ENCODE measurements around the gene ATXN7.

The ATXN7 gene, protein sequence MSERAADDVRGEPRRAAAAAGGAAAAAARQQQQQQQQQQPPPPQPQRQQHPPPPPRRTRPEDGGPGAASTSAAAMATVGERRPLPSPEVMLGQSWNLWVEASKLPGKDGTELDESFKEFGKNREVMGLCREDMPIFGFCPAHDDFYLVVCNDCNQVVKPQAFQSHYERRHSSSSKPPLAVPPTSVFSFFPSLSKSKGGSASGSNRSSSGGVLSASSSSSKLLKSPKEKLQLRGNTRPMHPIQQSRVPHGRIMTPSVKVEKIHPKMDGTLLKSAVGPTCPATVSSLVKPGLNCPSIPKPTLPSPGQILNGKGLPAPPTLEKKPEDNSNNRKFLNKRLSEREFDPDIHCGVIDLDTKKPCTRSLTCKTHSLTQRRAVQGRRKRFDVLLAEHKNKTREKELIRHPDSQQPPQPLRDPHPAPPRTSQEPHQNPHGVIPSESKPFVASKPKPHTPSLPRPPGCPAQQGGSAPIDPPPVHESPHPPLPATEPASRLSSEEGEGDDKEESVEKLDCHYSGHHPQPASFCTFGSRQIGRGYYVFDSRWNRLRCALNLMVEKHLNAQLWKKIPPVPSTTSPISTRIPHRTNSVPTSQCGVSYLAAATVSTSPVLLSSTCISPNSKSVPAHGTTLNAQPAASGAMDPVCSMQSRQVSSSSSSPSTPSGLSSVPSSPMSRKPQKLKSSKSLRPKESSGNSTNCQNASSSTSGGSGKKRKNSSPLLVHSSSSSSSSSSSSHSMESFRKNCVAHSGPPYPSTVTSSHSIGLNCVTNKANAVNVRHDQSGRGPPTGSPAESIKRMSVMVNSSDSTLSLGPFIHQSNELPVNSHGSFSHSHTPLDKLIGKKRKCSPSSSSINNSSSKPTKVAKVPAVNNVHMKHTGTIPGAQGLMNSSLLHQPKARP
- total RNA-seq: 145 to 221 reads per million in 2 donors

DNA sequence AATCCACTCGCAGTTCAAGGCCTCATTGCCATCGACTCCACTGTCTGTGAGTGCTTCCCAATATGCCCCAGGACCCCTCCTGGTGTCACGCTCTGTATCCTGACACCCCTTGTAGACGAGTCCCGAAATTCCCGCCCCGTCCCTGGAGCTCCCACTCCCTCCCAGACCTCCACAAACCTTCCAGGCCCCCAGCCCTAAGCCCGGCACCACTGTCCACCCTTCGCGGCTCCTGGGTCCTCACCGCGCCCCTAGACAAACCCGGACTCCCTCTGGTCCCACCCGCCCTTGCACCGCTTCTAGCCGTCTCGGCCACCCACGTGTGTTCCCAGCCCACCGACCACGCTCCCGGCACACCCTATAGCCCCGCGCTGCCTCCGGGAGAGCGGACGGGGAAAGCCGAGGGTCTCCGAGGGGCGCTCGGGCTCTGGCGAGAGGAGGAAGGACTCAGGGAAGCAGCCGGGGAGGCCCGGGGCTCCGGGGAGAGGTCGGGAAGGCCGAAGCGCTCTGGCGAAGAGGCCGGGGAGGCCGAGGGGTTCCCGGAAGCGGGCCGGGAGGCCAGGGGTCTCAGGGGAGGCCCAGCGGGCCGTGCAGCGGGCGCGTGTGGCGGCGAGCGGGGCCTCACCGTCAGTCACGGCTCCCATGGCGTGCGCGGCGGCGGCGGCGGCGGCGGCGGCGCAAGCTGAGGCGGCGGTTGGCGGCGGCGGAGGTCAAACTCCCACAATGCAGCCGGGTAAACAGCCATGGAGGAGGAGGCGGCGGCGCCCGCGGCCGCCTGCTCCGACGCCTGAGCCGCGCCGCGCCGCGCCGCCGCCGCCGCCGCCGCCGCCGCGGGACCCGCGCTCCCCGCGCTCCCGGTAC is at the start of gene ATXN7, which contains the start of gene THOC7:
Gene ATXN7, plus strand, starts transcription at position 718 of the 858 bp plus-strand sequence. CDS start 48,732 bp downstream, outside the sequence.
Gene THOC7, minus strand, starts transcription at position 656 of the 858 bp plus-strand sequence. Its CDS starts 15 bp downstream, at position 641.
- DNase-seq: peak; percentile 66

DNA sequence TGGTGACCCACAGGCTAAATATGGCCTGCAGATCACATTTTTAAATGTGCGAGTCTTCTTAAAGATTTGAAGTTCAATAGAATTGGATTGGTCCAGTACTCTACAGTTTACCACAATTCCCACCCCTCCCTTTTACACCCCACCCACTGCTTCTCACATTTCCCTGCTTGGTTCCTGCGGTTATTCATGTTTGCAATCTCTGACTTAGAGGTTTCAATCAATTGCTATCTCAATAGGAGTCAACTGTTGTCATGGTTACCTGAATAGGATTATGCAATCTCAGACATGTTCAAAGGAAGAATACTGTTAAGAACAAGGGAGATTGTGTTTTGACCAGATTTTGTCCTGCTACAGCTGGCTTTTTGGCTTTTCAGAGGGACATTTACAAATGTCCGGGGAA is 49.4 kb upstream of the ATXN7 start:
- no peak for DNase-seq

DNA sequence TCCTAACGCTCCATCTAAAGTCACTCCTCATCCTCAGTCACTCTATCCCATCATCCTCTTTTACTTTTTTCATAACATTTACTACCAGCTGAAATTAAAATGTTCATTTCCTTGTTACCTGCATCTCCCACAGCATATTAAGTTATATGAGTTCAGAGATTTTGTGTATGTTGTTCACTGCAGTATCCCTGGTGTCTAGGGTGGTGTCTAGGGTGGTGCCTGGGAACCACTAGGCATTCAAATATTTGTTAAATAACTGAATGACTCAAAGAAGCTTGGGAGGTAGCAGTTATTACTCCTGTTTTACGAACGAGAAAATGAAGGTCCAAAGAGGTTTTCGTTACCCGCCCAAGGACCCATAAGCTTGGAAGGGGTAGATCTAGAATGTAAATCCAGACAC is 46.4 kb upstream of the ATXN7 start:
- DNase-seq: no peak

DNA sequence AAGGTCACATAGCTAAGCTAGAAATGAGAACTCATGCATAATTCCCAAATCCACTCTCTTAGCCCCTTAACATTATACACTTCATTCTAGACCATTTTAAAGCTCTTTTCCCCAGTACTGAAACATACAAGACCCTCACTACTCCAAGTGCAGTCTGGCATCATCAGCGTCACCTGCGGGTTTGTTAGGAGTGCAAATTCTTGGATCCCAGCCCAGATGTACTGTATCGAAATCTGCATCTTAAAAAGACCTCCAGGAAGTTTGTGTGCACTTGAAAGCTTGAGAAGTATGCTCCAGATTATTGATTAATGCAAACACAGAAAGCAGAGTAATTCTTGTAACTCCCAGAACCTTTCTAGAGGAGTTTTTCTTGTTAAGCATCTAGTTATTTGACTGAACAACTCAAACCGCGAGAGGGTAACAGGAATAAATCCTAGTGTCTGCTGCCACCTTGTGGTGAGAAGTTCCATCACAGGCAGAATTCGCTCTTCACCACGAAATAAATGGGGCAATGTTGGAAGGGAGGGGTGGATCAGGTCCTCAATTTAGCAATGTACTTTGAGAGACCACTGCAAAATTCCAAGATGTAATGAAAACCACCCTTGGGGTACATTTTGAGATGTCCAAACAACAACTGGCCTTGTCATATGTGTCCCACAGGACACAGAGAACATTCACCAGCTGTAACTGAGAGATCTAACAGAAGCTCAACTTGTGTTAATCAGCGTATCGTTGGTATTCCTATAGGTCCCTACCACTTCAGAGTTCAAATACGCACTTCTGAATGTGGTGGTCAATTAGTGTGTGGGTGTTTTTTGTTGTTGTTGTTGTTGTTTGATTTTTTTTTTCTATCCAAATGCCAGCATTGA is 45.2 kb upstream of the ATXN7 start:
- peak; percentile 46 for DNase-seq

DNA sequence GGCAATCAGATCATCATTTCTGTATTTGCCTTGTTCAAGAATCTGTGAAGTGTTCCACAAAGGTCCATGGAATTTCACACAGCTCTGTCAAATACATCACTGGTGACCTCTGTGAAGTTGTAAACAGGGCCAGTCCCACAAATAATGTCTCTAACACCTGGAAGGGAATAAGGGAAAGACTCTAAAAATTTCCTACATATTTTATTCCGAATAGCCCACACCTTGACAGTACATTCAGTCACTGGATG is 44.6 kb upstream of the ATXN7 start, which contains the start of gene C3orf49:
Gene C3orf49, plus strand, starts transcription at position 149 of the 248 bp plus-strand sequence. CDS start 173 bp downstream, outside the sequence.
- no peak for DNase-seq

DNA sequence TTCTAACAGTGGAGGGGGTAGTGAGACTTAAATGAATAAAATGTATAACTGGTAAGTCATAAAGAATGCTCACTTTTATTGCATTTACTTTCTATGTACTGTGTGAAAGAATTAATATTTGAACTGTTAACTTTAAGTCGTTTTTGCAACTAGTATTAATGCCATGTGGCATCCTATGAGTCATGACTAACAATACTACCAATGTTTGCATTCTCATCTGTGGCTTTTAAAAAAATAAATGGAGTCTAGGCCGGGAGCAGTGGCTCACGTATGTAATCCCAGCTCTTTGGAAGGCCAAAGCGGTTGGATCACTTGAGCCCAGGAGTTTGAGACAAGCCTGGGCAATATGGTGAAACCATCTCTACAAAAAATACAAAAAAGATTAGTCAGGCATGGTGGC is 39.4 kb upstream of the ATXN7 start:
- DNase-seq: no peak

DNA sequence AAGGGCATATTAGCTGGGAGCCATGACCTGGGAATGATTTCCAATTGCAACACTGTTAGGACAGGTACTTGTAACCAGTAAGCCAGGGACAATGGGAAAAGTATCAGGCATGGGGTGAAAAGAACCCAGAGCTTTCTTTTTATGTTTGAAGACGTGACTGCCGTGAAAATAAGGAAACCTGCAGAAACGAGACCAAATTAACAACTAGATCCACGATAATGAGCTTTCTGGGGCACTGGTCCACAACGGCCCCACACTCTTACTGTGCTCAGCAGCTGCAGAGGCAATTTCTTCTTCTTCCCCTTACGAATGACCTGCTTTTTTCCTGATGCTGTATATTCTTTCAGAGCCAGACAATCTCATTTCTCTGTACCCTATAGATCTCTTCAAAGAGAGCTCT is 33.1 kb upstream of the ATXN7 start:
- no peak for DNase-seq

DNA sequence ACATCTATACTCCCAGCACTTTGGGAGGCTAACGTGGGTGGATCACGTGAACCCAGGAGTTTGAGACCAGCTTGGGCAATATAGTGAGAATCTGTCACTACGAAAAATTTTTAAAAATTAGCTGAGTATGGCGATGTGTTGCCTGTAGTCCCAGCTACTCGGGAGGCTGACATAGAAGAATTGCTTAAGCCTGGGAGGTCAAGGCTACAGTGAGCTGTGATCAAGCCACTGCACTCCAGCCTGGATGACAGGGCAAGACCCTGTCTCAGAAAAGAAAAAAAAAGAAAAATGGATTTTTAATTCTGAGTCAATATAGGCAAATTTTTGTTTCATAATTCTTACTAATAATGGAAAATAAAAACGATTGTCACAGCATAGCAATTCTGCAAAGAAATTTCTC is 31.3 kb upstream of the ATXN7 start:
- no peak for DNase-seq

DNA sequence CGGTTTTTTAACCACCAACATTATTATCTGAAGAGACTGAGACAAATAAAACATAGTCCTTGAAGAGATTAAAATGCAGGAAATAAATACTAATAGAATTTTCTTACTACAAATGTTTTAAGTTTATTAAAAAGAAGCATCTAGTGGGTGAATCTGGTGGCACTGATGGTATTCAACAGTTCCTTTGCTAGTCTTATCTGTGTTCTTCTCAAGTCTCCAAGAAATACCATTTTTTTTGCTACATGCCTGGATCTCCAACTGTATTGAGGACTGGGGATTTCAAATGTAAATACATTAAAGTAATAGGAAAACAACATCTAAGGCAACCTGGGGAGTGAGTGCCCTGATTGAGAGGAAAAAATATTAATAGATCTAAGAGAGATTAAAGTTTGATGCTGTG is 22.0 kb upstream of the ATXN7 start:
- no peak for DNase-seq

DNA sequence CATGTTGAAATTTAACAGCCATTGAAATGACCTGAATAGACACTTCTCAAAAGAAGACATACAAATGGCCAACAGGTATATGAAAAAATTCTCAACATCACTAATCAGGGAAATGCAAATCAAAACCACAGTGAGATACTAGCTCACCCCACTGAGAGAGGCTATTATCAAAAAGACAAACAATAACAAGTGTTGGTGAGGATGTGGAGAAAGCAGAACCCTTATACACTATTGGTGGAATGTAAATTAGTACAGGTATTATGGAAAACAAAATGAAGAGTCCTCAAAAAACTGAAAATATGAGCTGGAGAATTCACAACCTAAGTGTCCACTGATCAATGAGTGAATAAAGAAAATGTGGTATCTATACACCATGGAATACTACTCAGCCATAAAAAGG is 21.5 kb upstream of the ATXN7 start:
- DNase-seq: no peak

DNA sequence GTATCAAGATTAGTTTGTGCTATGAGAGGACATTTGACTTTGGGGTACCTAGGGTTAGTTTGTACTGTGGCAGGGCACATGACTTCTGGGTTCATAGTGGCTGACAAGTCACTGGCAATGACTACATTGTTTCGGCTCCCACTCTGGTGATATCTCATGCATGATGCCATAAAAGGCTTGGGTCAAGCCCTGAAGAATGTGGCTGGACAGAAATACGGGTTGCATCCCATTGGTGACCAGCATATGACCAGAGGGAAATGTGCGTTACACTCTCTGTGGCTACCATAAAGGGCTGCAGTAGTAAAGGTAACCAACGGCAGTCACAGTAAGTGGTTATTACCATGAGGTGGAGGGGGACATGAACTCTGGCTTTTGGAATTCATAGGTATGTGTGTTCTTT is 18.5 kb upstream of the ATXN7 start:
- DNase-seq: no peak

DNA sequence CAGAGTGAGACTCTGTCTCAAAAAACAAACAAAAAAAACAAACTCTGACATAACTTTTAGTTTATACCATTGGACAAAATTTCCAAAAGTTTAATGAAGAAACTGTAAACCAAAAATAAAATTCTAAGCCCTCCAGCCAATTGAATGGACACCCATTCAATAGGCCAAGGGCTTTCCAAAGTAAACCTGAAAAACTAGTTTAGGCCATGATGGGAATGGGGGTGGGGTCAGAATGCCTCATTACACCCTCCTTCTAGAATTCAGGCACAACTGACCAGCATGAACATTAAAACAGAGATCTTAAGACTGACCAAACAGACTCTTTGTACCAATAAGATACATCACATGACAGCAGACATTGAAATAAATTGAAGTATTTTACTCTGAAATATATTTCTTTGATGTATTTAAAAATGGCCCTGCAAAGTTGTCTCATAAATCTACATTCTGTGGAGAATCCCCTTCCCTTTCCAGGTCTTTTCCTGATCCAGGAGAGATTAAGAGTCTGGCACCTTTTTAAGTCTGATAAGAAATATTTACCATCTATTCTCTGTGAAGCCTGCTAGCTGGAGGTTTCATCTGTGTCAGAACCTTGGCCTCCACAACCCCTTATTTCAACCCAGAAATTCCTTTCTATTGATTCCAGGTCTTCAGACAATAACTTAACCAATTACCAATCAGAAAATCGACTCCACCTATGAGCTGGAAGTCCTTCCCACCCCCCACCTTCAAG is 15.8 kb upstream of the ATXN7 start:
- DNase-seq: no peak

DNA sequence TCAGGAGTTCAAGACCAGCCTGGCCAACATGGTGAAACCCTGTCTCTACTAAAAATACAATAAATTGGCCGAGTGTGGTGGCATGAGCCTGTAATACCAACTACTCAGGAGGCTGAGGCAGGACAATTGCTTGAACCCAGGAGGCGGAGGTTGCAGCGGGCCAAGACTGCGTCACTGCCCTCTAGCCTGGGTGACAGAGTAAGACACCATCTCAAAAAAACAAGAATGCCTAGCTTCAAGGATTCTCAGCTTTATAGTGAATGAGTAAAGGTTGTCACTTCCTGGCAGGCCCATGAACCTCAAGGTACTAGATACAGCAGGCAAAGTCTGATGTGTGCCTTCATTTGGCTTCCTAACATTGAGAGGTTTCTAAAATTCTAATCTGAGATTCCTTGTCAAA is 14.5 kb upstream of the ATXN7 start:
- DNase-seq: no peak

DNA sequence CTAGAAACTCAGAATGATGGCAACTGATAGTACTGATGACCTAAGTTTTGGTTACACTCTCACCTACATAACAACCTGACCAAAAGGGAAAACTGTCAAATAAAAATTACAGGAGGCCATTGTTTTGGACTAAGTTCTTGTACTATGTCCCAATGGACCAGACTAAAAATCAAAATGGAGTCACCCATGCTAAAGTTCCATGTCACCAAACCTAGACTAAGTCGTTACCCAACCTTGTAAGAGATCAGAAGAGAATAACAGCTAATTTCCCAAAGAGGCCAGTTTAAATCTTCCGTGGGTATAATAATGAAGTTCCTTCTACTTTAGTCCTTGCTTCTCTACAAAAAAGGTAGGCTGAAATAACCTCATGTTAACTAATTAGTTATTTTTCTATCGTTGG is 12.4 kb upstream of the ATXN7 start:
- DNase-seq: no peak

DNA sequence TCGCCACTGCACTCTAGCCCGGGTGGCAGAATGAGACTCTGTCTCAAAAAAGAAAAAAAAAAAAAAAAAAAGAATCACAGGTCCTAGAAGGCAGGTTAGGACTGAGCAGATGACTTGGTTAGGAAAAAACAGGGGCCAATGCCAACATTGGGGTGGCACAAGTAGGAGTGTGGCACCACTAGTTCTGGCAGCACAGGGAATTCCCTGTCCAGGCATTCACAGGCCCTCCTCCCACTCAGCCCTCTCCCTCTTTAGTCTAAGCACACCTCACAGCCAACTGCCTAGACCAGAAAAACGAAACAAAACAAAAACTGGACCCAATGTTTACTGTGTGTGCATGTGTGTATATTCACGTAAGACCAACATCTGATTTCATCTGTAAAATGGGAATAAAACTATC is 10.6 kb upstream of the ATXN7 start:
- no peak for DNase-seq

DNA sequence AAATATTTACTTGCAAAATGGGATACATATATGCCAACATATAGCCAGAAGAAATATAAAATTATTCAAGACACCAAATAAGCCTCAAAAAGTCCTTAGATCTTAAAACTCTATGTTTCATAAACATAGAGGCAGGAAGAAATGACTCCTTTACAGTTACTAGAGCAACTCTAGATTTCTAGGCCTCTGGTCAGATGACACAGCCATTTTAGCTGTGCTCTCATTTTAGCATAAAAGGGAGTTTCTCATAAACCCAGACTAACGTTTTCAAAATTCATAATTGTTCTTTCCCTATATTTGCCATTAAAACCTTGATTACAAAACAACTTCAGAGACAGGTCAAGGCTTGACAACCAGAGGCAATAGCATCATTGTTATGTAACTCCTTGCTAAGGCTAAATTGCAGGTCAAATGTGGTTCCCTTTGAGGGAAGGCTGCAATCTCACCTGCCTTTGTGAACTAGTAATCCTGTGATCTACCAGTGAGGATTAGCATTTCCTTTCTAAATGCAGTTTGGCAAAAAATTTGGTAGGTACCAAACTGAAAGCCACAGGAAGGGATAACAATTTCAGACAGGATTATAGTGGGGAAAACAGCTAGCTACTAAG is 8.2 kb upstream of the ATXN7 start:
- no peak for DNase-seq

DNA sequence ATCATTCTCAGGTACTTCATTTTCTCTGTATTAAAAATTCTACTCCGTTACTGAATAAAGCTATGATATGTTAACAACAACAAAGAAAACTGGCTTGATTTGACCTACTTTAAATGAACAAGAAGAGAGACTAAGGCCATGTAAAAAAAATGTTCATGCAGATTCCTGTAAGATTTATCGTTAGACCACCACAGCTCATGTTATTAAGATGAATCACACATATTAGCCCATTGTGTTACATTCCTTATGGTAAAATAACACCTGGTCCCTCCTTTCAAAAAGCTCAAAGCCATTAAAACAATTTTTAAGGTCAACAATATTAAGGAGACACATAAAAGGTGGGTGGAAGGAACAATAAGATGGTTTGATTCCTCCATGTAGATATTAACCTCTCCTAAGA is 6.4 kb upstream of the ATXN7 start:
- DNase-seq: no peak

DNA sequence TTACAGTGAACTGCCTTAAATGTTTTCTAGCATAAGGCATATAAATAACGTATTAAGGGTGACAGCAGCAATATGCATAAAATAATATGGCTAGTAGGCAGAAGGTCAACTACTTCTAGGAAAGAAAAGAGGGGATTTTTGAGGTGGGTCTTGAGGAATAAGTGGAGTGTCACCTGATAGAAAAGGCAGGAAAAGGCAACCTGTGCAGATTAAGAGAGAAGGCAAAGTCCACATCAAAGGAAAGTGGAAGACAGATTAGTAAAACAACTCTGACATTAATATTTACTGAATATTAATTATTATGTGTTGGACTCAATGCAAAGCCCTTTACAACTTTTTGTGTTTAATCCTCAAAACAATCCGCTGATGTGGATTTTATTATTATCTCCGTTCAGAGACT is 2.9 kb upstream of the ATXN7 start:
- DNase-seq: no peak

DNA sequence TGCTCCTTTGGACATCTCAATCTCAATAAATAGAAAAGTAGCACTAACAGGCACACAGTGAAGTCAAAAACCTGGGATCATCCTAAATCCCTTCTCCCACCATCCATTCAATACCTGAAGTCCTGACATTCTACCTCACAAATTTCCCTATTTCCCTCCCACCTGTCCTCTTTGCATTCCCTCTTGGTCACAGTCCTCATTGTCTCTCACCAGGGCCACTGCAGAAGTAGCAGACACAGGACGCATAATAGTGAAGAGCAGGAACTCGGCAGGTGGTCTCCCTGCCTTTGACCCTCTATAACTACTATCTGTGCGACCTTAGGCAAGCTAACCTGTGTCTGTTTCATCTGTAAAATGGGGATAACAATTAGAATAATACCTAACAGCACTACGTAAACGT is 2.4 kb upstream of the ATXN7 start:
- DNase-seq: no peak

DNA sequence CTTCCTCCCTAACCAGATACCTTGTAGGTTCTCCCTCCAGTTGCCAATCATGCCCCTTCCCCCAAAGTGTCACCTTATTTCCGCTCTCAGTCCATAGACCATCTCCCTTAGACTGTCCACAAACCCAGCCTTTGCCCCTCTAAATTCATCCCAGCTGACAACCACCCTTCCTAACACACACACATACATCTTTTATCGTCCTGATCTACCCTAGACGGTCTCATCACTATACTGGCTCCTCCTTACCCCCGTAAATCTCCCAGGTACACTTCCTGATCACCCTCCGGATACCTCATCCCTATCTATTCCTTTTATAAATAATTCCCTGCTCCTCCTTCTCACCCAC is 890 bp upstream of the ATXN7 start:
- no peak for DNase-seq

Data from T-helper 9 cell (primary cell).